ENCODE results near the gene MT1H.

DNA sequence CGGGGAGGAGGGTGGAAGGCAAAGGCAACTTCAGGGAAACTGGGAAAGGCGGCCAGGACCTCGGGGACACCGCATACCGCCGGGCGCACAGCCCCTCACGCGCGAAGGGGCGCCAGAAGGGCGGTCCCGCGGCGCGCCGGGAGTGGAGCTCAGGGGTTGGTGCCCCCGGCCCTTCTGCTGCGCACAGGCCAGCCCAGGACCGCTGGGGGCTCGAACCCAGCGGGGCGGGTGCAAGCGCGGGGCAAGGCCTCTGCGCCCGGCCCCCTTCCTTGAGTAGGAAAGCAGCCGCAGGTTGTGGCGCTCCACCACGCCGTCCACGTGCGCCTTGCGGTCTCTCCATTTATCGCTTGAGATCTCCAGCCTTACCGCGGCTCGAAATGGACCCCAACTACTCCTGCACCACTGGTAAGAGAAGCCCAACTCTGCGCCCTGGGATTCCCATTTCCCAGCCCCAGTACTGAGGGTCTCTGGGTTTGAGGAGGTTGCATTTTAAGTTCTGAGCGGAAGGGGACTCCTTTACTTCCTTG, 34.1 kb upstream of the MT1H start:
- TF ChIP-seq POLR2AphosphoS5 (IDR thresholded peaks at IDR 0.05; ENCODE audit: low read depth, low read length), result no peak
- TF ChIP-seq, protein P1, sequence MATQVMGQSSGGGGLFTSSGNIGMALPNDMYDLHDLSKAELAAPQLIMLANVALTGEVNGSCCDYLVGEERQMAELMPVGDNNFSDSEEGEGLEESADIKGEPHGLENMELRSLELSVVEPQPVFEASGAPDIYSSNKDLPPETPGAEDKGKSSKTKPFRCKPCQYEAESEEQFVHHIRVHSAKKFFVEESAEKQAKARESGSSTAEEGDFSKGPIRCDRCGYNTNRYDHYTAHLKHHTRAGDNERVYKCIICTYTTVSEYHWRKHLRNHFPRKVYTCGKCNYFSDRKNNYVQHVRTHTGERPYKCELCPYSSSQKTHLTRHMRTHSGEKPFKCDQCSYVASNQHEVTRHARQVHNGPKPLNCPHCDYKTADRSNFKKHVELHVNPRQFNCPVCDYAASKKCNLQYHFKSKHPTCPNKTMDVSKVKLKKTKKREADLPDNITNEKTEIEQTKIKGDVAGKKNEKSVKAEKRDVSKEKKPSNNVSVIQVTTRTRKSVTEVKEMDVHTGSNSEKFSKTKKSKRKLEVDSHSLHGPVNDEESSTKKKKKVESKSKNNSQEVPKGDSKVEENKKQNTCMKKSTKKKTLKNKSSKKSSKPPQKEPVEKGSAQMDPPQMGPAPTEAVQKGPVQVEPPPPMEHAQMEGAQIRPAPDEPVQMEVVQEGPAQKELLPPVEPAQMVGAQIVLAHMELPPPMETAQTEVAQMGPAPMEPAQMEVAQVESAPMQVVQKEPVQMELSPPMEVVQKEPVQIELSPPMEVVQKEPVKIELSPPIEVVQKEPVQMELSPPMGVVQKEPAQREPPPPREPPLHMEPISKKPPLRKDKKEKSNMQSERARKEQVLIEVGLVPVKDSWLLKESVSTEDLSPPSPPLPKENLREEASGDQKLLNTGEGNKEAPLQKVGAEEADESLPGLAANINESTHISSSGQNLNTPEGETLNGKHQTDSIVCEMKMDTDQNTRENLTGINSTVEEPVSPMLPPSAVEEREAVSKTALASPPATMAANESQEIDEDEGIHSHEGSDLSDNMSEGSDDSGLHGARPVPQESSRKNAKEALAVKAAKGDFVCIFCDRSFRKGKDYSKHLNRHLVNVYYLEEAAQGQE (IDR thresholded peaks at IDR 0.05; ENCODE audit: insufficient read depth in 1 of 2, low read depth in 2 of 2, low read length in 2 of 2), result no peak

Measured in PFSK-1 (cell line).